AG10803 (cell line): ENCODE data around the gene FAM204A.

Source experiments
- DNase-seq: peaks from one replicate; pipeline ENCODE4 v3.0.0; 2010; ENCODE audit warnings: low read depth
- H3K4me3 ChIP-seq: 2 replicates; pipeline ENCODE4 v1.5.1; 2011; ENCODE audit warnings: mild to moderate bottlenecking, low read length, control low read depth
- TF ChIP-seq, protein P1 (sequence below): conservative IDR thresholded peaks from 2 replicates; pipeline ENCODE4 v1.5.1; 2011; ENCODE audit warnings: mild to moderate bottlenecking, low read length, control low read depth, inconsistent platforms

The FAM204A gene

DNA sequence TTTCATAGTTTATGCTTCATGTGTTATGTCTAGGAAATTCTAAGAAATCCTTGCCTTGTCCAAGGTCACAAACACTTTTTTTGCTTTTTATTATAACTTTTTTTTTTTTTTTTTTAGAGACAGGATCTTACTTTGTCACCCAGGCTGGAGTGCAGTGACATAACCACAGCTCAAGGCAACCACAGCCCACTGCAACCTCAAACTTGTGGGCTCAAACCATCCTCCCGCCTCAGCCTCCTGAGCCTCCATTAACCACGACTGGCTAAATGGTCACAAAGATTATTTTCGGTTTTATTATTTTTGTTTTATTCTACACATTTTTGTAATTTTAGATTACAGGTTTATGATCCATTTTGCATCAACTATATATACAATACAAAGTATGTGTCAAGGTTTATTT, 7.1 kb upstream of the FAM204A start:
- no peak for DNase-seq
- TF ChIP-seq, protein P1, sequence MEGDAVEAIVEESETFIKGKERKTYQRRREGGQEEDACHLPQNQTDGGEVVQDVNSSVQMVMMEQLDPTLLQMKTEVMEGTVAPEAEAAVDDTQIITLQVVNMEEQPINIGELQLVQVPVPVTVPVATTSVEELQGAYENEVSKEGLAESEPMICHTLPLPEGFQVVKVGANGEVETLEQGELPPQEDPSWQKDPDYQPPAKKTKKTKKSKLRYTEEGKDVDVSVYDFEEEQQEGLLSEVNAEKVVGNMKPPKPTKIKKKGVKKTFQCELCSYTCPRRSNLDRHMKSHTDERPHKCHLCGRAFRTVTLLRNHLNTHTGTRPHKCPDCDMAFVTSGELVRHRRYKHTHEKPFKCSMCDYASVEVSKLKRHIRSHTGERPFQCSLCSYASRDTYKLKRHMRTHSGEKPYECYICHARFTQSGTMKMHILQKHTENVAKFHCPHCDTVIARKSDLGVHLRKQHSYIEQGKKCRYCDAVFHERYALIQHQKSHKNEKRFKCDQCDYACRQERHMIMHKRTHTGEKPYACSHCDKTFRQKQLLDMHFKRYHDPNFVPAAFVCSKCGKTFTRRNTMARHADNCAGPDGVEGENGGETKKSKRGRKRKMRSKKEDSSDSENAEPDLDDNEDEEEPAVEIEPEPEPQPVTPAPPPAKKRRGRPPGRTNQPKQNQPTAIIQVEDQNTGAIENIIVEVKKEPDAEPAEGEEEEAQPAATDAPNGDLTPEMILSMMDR = no peak
- no peak overlapping the region for H3K4me3 ChIP-seq

DNA sequence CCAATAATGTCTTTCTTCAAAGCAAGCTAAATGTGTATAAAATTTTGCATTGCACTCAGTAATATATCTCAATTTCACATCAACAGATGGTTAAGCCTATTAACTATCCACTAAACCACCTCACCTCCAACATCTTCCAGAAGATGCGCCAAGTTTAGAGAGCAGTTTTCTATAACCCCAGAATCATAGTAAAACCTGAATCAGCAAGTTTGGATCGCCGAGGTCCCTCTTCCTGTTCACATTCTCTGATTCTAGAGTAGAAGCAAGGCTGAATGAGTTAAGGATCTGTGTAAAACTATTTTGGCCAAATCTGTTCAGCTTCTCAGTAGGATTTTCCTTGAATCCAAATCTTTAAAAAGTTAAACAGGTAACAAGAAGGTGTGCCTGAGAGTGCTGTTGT, 1.4 kb upstream of the FAM204A start:
- DNase-seq = no peak
- TF ChIP-seq, protein P1 = no peak

DNA sequence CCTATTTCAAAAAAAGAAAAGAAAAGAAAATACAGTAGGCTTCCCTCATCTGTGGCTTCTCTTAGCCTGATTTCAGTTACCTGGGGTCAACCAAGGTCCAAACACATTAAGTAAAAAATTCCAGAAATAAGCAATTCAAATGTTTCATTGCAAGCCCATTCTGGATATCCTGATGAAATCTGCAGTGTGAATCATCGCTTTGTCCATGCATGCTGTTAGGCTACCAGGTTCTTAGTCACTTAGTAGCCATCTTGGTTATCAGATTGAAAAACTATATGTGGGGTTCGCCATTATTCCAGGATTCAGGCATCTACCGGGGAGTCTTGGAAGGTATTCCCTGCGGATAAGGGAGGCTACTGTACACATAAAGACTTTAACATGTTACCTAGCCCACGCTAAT, 991 bp upstream of the FAM204A start:
- no peak overlapping the region for H3K4me3 ChIP-seq
- TF ChIP-seq, protein P1 = no peak
- peak; percentile 37 for DNase-seq

More for the DNA sequence above, 1.4 kb upstream of the FAM204A start:
- no peak overlapping the region for H3K4me3 ChIP-seq

DNA sequence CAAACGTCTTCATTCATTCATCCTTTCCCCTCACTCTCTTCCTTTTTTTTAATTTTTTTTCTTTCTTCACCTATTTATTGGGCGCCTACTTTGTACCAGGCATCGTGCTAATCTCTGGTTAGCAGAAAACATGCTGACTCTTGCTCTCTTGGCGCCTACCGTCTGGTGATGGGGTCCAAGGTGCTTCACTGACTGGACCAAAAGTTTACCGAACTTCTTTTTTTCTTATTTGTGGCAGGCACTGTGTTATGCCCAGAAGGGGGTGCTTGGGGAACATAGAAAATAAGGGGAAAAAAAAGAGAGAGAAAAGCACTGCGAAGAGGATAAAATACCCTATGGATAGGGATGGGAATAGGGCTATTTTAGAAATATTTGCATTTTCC, 505 bp upstream of the FAM204A start:
- no peak for DNase-seq
- TF ChIP-seq, protein P1 = peak; percentile 32; the same call in 1 of the 2 replicates
- H3K4me3 ChIP-seq = peak overlapping the region; percentile 88

DNA sequence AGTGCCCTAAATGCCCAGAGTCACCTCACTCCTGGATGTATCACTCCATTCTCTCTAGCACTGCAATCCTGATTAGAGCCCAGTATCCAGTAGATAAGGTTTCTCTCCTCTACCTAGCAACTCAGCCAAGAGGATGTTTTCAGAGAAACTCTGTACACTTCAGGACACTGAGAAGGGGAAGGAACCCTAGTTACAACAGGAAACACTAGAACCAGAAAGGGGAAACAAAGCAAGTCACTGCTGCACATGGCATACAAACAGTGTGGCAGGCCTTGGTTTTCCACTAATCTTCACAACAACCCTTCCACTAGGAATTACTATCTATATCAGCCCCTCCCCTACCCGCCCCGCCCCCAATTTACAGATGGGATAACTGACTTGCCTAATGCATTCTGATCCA, 1.6 kb downstream of the FAM204A start:
- H3K4me3 ChIP-seq = no peak overlapping the region; the same call in 1 of the 2 replicates
- TF ChIP-seq, protein P1 = no peak
- DNase-seq = no peak

DNA sequence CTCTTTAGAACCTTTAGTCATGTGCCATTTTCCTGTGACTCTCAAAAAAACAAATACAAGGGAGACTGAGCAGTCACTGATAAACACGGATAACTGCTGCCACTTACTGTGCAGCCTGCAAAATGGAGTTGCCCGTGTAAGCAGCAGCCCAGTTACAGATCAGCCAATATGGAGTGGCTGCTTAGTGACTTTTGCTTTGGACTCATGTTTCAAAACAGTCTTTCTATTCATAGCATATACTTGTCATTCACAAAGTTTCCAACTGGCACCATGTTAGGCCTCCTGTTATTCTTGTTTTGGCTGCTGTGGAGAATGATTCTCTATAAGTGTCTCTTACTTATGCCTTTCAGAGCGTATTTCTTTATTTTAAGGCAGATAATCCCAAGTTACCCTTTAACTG, 3.0 kb downstream of the FAM204A start:
- no peak overlapping the region for H3K4me3 ChIP-seq
- TF ChIP-seq, protein P1 = no peak
- DNase-seq = no peak

DNA sequence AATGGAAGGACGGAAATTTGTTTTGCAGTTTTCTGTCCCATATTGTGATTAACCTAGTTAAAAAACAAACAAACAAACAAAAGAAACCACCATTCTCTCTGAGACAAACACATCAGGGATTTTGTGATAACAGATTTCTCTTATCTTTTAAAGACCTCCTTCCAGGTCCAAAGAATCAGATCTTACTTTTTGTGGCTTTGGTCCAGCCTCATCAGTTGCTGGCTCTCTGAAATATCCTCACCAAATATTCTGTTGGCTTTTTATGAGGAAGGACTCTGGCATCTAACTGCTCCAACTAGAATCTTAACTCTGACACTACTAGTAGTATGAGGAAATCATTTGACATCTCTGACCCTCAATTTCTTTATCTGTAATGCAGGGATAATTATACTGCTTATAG, 4.8 kb downstream of the FAM204A start:
- DNase-seq = no peak
- TF ChIP-seq, protein P1 = no peak
- no peak overlapping the region for H3K4me3 ChIP-seq
